Subcutaneous adipose tissue (tissue), 4 donors: Measurements from ENCODE around the gene EEPD1. TPM values are rescaled to one million over a fixed set of nuclear protein-coding genes. Genes with fewer than 3 reads are reported as not detected.

Source experiments
- total RNA-seq, 4 donors: library from RNA; depleted of rRNA; stranded (reverse); fragments of >200 nt; gene quantifications; one replicate each; pipeline ENCODE4 v1.1.0, GENCODE V29; 2016
- TF ChIP-seq, protein P1 (sequence below): fragments of 450-650 bp; IDR thresholded peaks from one replicate; pipeline ENCODE4 v1.5.1; 2016; ENCODE audit warnings: low read depth, mild to moderate bottlenecking, control low read depth, antibody characterized with exemption, moderate library complexity

The EEPD1 gene
- total RNA-seq, 4 donors from 2014 or later: 22.2 to 57.3 (median 23.8) TPM

DNA sequence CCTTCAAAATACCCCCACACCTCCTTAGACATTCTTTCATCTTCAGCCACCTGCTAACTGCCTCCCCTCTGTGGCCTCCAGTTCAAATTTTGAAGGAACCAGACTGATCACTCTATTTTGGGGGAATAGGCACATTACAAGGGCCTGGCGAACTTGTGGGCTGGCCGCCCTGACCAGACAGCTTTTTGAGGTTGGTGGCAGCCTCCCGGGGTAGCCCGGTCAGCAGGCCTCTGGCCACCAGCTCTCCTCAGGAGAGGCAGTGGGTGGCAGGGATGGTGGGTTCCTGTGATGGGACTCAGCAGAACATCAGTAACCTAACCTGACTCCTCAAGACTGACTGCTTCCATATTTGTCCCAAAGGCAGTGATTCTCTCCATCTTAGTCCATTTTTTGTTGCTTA is 17.4 kb upstream of the EEPD1 start:
- TF ChIP-seq, protein P1, sequence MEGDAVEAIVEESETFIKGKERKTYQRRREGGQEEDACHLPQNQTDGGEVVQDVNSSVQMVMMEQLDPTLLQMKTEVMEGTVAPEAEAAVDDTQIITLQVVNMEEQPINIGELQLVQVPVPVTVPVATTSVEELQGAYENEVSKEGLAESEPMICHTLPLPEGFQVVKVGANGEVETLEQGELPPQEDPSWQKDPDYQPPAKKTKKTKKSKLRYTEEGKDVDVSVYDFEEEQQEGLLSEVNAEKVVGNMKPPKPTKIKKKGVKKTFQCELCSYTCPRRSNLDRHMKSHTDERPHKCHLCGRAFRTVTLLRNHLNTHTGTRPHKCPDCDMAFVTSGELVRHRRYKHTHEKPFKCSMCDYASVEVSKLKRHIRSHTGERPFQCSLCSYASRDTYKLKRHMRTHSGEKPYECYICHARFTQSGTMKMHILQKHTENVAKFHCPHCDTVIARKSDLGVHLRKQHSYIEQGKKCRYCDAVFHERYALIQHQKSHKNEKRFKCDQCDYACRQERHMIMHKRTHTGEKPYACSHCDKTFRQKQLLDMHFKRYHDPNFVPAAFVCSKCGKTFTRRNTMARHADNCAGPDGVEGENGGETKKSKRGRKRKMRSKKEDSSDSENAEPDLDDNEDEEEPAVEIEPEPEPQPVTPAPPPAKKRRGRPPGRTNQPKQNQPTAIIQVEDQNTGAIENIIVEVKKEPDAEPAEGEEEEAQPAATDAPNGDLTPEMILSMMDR: no peak

DNA sequence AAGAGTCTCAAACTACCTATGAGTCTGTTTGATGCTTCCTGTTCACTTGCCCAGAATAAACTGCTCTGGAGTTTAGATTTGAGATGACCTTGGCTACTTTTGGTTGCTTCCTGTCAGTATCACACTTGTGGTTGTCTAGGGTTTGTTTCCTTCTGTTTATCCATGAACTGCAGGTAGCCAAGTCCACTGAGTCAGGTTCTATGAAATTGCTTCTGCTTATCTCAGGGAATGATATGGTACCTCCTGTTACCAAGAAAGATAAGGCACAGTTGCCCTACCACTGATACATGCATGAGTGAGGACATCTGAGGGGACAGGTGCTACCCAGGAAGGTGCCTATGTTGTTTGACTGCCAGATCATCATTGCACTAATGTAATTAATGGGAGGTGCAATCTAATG is 15.8 kb upstream of the EEPD1 start:
- TF ChIP-seq, protein P1: no peak

DNA sequence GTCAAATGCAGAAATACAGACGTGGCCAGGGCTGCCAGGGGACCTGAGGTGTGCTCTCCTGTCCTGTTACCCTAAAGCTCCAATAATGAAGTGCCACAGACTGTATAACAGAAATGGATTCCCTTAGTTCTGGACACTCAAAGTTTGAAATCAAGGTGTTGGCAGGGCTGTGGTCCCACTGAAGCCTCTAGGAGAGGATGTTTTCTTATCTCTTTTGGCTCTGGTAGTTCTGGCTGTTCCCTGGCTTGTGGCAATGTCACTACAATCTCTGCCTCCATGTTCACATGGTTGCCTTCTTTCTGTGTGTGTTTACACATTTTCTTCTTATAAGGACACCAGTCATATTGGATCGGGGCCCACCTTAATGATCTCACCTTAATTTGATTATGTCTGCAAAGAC is 15.3 kb upstream of the EEPD1 start:
- TF ChIP-seq, protein P1: no peak

- TF ChIP-seq, protein P1: no peak
These were observed 14.8 kb upstream of the EEPD1 start for GRCh38 chr7:36138209-36138608.

GRCh38 chr7:36141351-36141750 is 11.7 kb upstream of the EEPD1 start:
- TF ChIP-seq, protein P1: no peak

- TF ChIP-seq, protein P1: no peak
These were observed 11.2 kb upstream of the EEPD1 start for GRCh38 chr7:36141850-36142249.

DNA sequence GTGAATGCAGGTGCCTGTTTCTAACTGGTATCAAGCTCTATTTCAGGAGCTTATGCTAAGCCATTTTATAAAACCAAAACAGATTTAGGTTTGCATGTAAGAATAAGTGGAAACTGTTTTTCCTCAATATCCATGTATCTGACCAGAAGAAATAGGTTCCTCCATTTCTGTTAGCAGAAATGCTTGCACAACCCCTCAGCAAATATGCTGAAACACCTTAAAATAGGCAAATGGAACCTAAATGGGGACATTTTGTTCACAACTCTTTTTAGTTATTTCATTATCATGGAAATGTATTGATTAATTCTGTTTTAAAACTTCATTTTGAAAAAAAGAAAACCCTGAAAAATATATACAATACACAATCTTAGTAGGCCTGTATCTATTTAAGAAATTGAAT is 8.9 kb upstream of the EEPD1 start:
- TF ChIP-seq, protein P1: no peak
